ENCODE measurements around the gene PSMA6.
"Not testable (repeated sequence)": the region's sequence is repeated elsewhere in the genome, so short reads cannot be mapped to it uniquely, and the experiment has no call there.

DNA sequence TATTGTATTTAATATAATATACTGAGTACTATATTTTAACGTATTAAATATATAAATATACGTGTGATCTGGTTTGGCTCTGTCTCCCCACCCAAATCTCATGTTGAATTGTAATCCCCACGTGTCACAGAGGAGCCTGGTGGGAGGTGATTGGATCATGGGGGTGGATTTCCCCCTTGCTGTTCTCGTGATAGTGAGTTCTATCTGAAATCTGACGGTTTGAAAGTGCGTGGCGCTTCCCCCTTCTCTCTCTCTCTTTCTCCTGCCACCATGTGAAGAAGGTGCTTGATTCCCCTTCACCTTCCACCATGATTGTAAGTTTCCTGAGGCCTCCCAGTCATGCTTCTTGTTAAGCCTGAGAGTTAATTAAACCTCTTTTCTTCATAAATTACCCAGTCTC, 67.5 kb downstream of the PSMA6 start:
- TF ChIP-seq CREB1 (CRISPR knock-in tag; IDR thresholded peaks at IDR 0.05; ENCODE audit: low read depth); EZH2 (IDR thresholded peaks at IDR 0.05; ENCODE audit: low read depth, unreplicated experiment); NANOG (IDR thresholded peaks at IDR 0.05; ENCODE audit: borderline replicate concordance): not testable (repeated sequence)
- TF ChIP-seq, protein P1, sequence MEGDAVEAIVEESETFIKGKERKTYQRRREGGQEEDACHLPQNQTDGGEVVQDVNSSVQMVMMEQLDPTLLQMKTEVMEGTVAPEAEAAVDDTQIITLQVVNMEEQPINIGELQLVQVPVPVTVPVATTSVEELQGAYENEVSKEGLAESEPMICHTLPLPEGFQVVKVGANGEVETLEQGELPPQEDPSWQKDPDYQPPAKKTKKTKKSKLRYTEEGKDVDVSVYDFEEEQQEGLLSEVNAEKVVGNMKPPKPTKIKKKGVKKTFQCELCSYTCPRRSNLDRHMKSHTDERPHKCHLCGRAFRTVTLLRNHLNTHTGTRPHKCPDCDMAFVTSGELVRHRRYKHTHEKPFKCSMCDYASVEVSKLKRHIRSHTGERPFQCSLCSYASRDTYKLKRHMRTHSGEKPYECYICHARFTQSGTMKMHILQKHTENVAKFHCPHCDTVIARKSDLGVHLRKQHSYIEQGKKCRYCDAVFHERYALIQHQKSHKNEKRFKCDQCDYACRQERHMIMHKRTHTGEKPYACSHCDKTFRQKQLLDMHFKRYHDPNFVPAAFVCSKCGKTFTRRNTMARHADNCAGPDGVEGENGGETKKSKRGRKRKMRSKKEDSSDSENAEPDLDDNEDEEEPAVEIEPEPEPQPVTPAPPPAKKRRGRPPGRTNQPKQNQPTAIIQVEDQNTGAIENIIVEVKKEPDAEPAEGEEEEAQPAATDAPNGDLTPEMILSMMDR (conservative IDR thresholded peaks at IDR 0.05; ENCODE audit: low read depth in 2 of 2), result not testable (repeated sequence)
- TF ChIP-seq, protein P2, sequence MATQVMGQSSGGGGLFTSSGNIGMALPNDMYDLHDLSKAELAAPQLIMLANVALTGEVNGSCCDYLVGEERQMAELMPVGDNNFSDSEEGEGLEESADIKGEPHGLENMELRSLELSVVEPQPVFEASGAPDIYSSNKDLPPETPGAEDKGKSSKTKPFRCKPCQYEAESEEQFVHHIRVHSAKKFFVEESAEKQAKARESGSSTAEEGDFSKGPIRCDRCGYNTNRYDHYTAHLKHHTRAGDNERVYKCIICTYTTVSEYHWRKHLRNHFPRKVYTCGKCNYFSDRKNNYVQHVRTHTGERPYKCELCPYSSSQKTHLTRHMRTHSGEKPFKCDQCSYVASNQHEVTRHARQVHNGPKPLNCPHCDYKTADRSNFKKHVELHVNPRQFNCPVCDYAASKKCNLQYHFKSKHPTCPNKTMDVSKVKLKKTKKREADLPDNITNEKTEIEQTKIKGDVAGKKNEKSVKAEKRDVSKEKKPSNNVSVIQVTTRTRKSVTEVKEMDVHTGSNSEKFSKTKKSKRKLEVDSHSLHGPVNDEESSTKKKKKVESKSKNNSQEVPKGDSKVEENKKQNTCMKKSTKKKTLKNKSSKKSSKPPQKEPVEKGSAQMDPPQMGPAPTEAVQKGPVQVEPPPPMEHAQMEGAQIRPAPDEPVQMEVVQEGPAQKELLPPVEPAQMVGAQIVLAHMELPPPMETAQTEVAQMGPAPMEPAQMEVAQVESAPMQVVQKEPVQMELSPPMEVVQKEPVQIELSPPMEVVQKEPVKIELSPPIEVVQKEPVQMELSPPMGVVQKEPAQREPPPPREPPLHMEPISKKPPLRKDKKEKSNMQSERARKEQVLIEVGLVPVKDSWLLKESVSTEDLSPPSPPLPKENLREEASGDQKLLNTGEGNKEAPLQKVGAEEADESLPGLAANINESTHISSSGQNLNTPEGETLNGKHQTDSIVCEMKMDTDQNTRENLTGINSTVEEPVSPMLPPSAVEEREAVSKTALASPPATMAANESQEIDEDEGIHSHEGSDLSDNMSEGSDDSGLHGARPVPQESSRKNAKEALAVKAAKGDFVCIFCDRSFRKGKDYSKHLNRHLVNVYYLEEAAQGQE (IDR thresholded peaks at IDR 0.05; ENCODE audit: unreplicated experiment), result not testable (repeated sequence)

Measured in GM23338 (cell line).